GM19351 (cell line): ENCODE results near the gene COL18A1.
"Not testable (repeated sequence)": the region's sequence is repeated elsewhere in the genome, so short reads cannot be mapped to it uniquely, and the experiment has no call there.

Source experiments
- ATAC-seq: cut with Tn5 transposase; IDR thresholded peaks from one replicate; pipeline ENCODE4 v1.9.1; 2021; ENCODE audit warnings: mild to moderate bottlenecking, moderate library complexity; ENCODE audit not compliant: unreplicated experiment

The COL18A1 gene

GRCh38 chr21:45502600-45502999, 97.6 kb downstream of the COL18A1 start:
- ATAC-seq, result no peak

- not testable (repeated sequence) for ATAC-seq
These were observed 98.3 kb downstream of the COL18A1 start for GRCh38 chr21:45503226-45503625.

- ATAC-seq, result no peak
These were observed 99.1 kb downstream of the COL18A1 start for GRCh38 chr21:45504021-45504515.

- ATAC-seq, result no peak
These were observed 99.8 kb downstream of the COL18A1 start for GRCh38 chr21:45504516-45505415.

- no peak for ATAC-seq
These were observed 100.6 kb downstream of the COL18A1 start for GRCh38 chr21:45505416-45506021.

- ATAC-seq, result no peak
These were observed 101.4 kb downstream of the COL18A1 start for GRCh38 chr21:45506241-45506817.

GRCh38 chr21:45506836-45507522, 102.0 kb downstream of the COL18A1 start:
- ATAC-seq, result no peak

- ATAC-seq, result no peak
These were observed 102.5 kb downstream of the COL18A1 start for GRCh38 chr21:45507523-45507875.

- no peak for ATAC-seq
These were observed 103.0 kb downstream of the COL18A1 start for GRCh38 chr21:45507888-45508508.

GRCh38 chr21:45508607-45509565, 103.9 kb downstream of the COL18A1 start:
- ATAC-seq, result no peak

- no peak for ATAC-seq
These were observed 104.9 kb downstream of the COL18A1 start for GRCh38 chr21:45509566-45510465.

GRCh38 chr21:45510466-45510955, 105.5 kb downstream of the COL18A1 start:
- ATAC-seq, result no peak

GRCh38 chr21:45511007-45511406, 106.0 kb downstream of the COL18A1 start:
- ATAC-seq, result no peak

GRCh38 chr21:45511661-45512431, 106.9 kb downstream of the COL18A1 start:
- ATAC-seq, result no peak

GRCh38 chr21:45512626-45513002, 107.6 kb downstream of the COL18A1 start:
- ATAC-seq, result no peak

- no peak for ATAC-seq
These were observed 108.2 kb downstream of the COL18A1 start for GRCh38 chr21:45513003-45513717.

- no peak for ATAC-seq
These were observed 108.9 kb downstream of the COL18A1 start for GRCh38 chr21:45513741-45514310.
